Naive B cell (primary cell): ENCODE data around the gene HGS. TPM values are rescaled to one million over a fixed set of nuclear protein-coding genes. Genes with fewer than 3 reads are reported as not detected.

Experiments used
- ATAC-seq, 2 donors: fragments of 150-1000 bp; cut with Tn5 transposase; 2 replicates each; pipeline ENCODE4 v1.10.0; 2021; ENCODE audit warnings: low read depth in 2 of 2, mild to moderate bottlenecking in 2 of 2, moderate library complexity in 2 of 2
- DNase-seq: peaks from one replicate; pipeline ENCODE4 v3.0.0; 2022
- H3K27ac Mint-ChIP-seq, 6 donors: one replicate each; pipeline ENCODE4 v1.8.0; 2020 to 2022; ENCODE audit warnings: mild to moderate bottlenecking in 6 of 6, mixed read lengths in 6 of 6, moderate library complexity in 5 of 6, inconsistent platforms in 2 of 6
- H3K27me3 Mint-ChIP-seq, 3 donors: one replicate each; pipeline ENCODE4 v1.8.0; 2021 to 2022; ENCODE audit warnings: mixed read lengths in 3 of 3, mild to moderate bottlenecking in 1 of 3
- H3K36me3 Mint-ChIP-seq, 2 donors: one replicate each; pipeline ENCODE4 v1.8.0; 2020 to 2022; ENCODE audit warnings: mixed read lengths in 2 of 2, inconsistent platforms in 1 of 2, mild to moderate bottlenecking in 1 of 2
- H3K4me1 Mint-ChIP-seq, 3 donors: one replicate each; pipeline ENCODE4 v1.8.0; 2020 to 2022; ENCODE audit warnings: mixed read lengths in 3 of 3, inconsistent platforms in 1 of 3, mild to moderate bottlenecking in 1 of 3, moderate library complexity in 1 of 3
- H3K4me3 Mint-ChIP-seq, 8 donors: one replicate each; pipeline ENCODE4 v1.8.0; 2020 to 2022; ENCODE audit warnings: mild to moderate bottlenecking in 8 of 8, mixed read lengths in 8 of 8, moderate library complexity in 8 of 8, inconsistent platforms in 2 of 8
- H3K9me3 Mint-ChIP-seq, 7 donors: one replicate each; pipeline ENCODE4 v1.8.0; 2020 to 2022; ENCODE audit warnings: mixed read lengths in 7 of 7, mild to moderate bottlenecking in 5 of 7, inconsistent platforms in 2 of 7, moderate library complexity in 1 of 7
- polyA plus RNA-seq, 6 donors: library from polyadenylated mRNA; unstranded; fragments of 300-500 nt; fragmentation: Illumina TruSeq; gene quantifications; one replicate each; pipeline ENCODE4 v1.2.3, GENCODE V29; 2021; ENCODE audit warnings: low read depth in 6 of 6

Gene HGS
- 10 to 100 TPM; 11.3 to 47.6 (median 21.7) TPM for polyA plus RNA-seq

GRCh38 chr17:81683584-81684441 is at the start of gene HGS, which contains the start of gene ARL16:
Gene HGS (plus strand): TSS chr17:81684011. CDS start chr17:81684067, 56 bp downstream.
Gene ARL16 (minus strand): TSS chr17:81683797. CDS start chr17:81683753, 44 bp downstream.
- Mint-ChIP-seq H3K4me1 (peaks cover 31 to 49% (median 34%) of the 10 kb centered on the region in 3 donors), H3K4me3 (peak within 1 kb of the TSS; percentile 90 to 99 (median 97)), H3K27me3 (no peaks in the 10 kb centered on the region), H3K27ac (peak within 1 kb of the TSS; percentile 88 to 98 (median 92)), H3K36me3 (peaks cover 0 to 7% of the 10 kb centered on the region in 2 donors), H3K9me3 (no peaks in the 10 kb centered on the region)
- DNase-seq, result peak; percentile 98
- peak; percentile 97 for ATAC-seq

GRCh38 chr17:81635431-81635830 is 48.4 kb upstream of the HGS start:
- H3K4me1 Mint-ChIP-seq, result peaks cover 14 to 32% (median 19%) of the 10 kb centered on the region in 3 donors
- peak overlapping the region in 2 of 6 donors; percentile 39 to 92 for H3K27ac Mint-ChIP-seq
- no peaks in the 10 kb centered on the region for H3K9me3 Mint-ChIP-seq
- peak overlapping the region; percentile 89 to 97 (median 92) for H3K4me3 Mint-ChIP-seq
- H3K36me3 Mint-ChIP-seq, result no peaks in the 10 kb centered on the region
- ATAC-seq (no peak), DNase-seq (no peak)
- no peaks in the 10 kb centered on the region for H3K27me3 Mint-ChIP-seq

GRCh38 chr17:81635973-81636504 is 47.8 kb upstream of the HGS start:
- no peaks in the 10 kb centered on the region for H3K9me3 Mint-ChIP-seq
- DNase-seq (no peak), ATAC-seq (no peak)
- peak overlapping the region; percentile 89 to 97 (median 92) for H3K4me3 Mint-ChIP-seq
- H3K27ac Mint-ChIP-seq, result peak overlapping the region; percentile 38 to 93 (median 83)
- H3K4me1 Mint-ChIP-seq, result peaks cover 12 to 30% (median 19%) of the 10 kb centered on the region in 3 donors
- H3K36me3 Mint-ChIP-seq, result no peaks in the 10 kb centered on the region
- H3K27me3 Mint-ChIP-seq, result no peaks in the 10 kb centered on the region

- peak; percentile 85 to 93 for ATAC-seq
- no peaks in the 10 kb centered on the region for H3K27me3 Mint-ChIP-seq
Measured at GRCh38 chr17:81636505-81637288, 47.1 kb upstream of the HGS start, which contains the start of the genes NPLOC4 and TSPAN10. Gene NPLOC4 (minus strand): TSS chr17:81637112. CDS start chr17:81636930, 182 bp downstream. Gene TSPAN10 (plus strand): TSS chr17:81637196. CDS start chr17:81642413, 5,217 bp downstream.

DNA sequence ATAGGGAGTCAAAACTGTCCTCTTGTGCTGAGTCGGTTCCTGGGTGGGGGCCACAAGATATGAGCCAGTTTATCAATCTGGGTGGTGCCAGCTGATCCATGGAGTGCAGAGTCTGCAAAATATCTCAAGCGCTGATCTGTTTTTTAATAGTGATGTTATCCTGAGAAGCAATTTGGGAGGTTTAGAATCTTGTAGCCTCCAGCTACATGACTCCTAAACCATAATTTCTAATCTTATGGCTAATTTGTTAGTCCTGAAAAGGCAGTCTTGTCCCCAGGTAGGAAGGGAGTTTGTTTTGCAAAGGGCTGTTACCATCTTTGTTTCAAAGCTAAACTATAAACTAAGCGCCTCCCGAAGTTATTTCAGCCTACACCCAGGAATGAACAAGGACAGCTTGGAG is 45.1 kb upstream of the HGS start:
- DNase-seq (no peak), ATAC-seq (no peak)
- Mint-ChIP-seq H3K9me3 (no peaks in the 10 kb centered on the region), H3K4me1 (peaks cover 4 to 21% (median 12%) of the 10 kb centered on the region in 3 donors), H3K36me3 (no peaks in the 10 kb centered on the region), H3K27me3 (no peaks in the 10 kb centered on the region), H3K27ac (peak overlapping the region in 1 of 6 donors; percentile 88), H3K4me3 (peak overlapping the region in 5 of 8 donors; percentile 6 to 76 (median 53))

More at GRCh38 chr17:81636505-81637288, 47.1 kb upstream of the HGS start, which contains the start of the genes NPLOC4 and TSPAN10:
- H3K36me3 Mint-ChIP-seq, result no peaks in the 10 kb centered on the region
- peak within 1 kb of the TSS; percentile 90 to 97 (median 92) for H3K4me3 Mint-ChIP-seq
- no peaks in the 10 kb centered on the region for H3K9me3 Mint-ChIP-seq
- peak within 1 kb of the TSS; percentile 73 to 93 (median 84) for H3K27ac Mint-ChIP-seq
- DNase-seq, result peak; percentile 76
- H3K4me1 Mint-ChIP-seq, result peaks cover 9 to 26% (median 14%) of the 10 kb centered on the region in 3 donors

- ATAC-seq (no peak), DNase-seq (no peak)
- H3K4me3 Mint-ChIP-seq, result peak overlapping the region in 1 of 8 donors; percentile 22
- no peaks in the 10 kb centered on the region for H3K36me3 Mint-ChIP-seq
- no peaks in the 10 kb centered on the region for H3K9me3 Mint-ChIP-seq
- no peak overlapping the region for H3K27ac Mint-ChIP-seq
- H3K27me3 Mint-ChIP-seq, result no peaks in the 10 kb centered on the region
- peaks cover 4 to 15% (median 12%) of the 10 kb centered on the region in 3 donors for H3K4me1 Mint-ChIP-seq
Measured at GRCh38 chr17:81640011-81640410, 43.8 kb upstream of the HGS start.

GRCh38 chr17:81641825-81642489 is 41.9 kb upstream of the HGS start:
- Mint-ChIP-seq H3K36me3 (no peaks in the 10 kb centered on the region), H3K9me3 (no peaks in the 10 kb centered on the region), H3K4me3 (peak overlapping the region in 1 of 8 donors; percentile 49), H3K27ac (no peak overlapping the region), H3K4me1 (peaks cover 0 to 5% (median 3%) of the 10 kb centered on the region in 3 donors), H3K27me3 (peaks cover 0 to 3% (median 2%) of the 10 kb centered on the region in 3 donors)
- DNase-seq, result no peak
- no peak for ATAC-seq

DNA sequence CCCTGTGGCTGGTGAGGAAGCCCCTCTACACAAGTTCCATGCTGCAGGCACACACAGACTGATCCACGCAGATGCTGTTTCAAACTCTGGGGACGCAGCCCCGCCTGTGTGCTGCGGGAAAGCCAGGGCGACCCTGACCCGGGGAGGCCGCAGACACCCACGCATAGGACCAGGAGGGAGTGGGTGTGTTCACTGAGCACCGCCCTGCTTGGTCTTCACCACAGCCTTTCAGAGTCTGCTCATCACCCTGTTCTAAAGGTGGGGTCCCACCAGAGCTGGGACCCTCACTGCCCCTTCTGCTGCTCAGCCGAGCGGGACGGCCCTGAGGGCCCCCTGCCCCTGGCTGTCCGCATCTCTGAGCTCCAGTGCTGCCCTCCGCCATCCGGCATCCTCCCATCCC is 39.3 kb upstream of the HGS start:
- Mint-ChIP-seq H3K27ac (no peak overlapping the region), H3K27me3 (peaks cover 9 to 21% (median 11%) of the 10 kb centered on the region in 3 donors), H3K36me3 (no peaks in the 10 kb centered on the region), H3K4me1 (no peaks in the 10 kb centered on the region), H3K4me3 (no peak overlapping the region), H3K9me3 (peaks cover 0 to 4% (median 0%) of the 10 kb centered on the region in 7 donors)
- DNase-seq (no peak), ATAC-seq (no peak)

GRCh38 chr17:81644976-81645952 is 38.5 kb upstream of the HGS start:
- no peak for ATAC-seq

GRCh38 chr17:81646869-81647600 is 36.8 kb upstream of the HGS start:
- peaks cover 0 to 4% (median 0%) of the 10 kb centered on the region in 7 donors for H3K9me3 Mint-ChIP-seq
- DNase-seq (no peak), ATAC-seq (no peak)
- H3K4me1 Mint-ChIP-seq, result peaks cover 0 to 5% (median 2%) of the 10 kb centered on the region in 3 donors
- no peak overlapping the region for H3K27ac Mint-ChIP-seq
- no peaks in the 10 kb centered on the region for H3K36me3 Mint-ChIP-seq
- peaks cover 9 to 39% (median 18%) of the 10 kb centered on the region in 3 donors for H3K27me3 Mint-ChIP-seq
- H3K4me3 Mint-ChIP-seq, result no peak overlapping the region

More at GRCh38 chr17:81644976-81645952, 38.5 kb upstream of the HGS start:
- Mint-ChIP-seq H3K27ac (no peak overlapping the region), H3K36me3 (no peaks in the 10 kb centered on the region), H3K4me3 (no peak overlapping the region), H3K9me3 (peaks cover 0 to 4% (median 0%) of the 10 kb centered on the region in 7 donors), H3K4me1 (no peaks in the 10 kb centered on the region), H3K27me3 (peaks cover 9 to 26% (median 11%) of the 10 kb centered on the region in 3 donors)
- no peak for DNase-seq

- no peak for ATAC-seq
- Mint-ChIP-seq H3K9me3 (peaks cover 0 to 4% (median 0%) of the 10 kb centered on the region in 7 donors), H3K27ac (no peak overlapping the region), H3K27me3 (peaks cover 9 to 40% (median 19%) of the 10 kb centered on the region in 3 donors), H3K4me1 (peaks cover 0 to 6% (median 3%) of the 10 kb centered on the region in 3 donors), H3K4me3 (no peak overlapping the region), H3K36me3 (no peaks in the 10 kb centered on the region)
- no peak for DNase-seq
Measured at GRCh38 chr17:81647640-81648012, 36.2 kb upstream of the HGS start.
